Skeletal muscle tissue (tissue), 4 donors: ENCODE measurements around the gene ZNF280D. TPM values are rescaled to one million over a fixed set of nuclear protein-coding genes. Genes with fewer than 3 reads are reported as not detected.

Source experiments
- H3K27ac ChIP-seq: one replicate; pipeline ENCODE4 v1.7.0; 2013; ENCODE audit warnings: mild to moderate bottlenecking, low read depth, low read length, inconsistent platforms
- H3K27me3 ChIP-seq, 3 donors: one replicate each; pipeline ENCODE4 v1.7.0; 2013; ENCODE audit warnings: low read length in 3 of 3; ENCODE audit not compliant: control insufficient read depth in 3 of 3, insufficient read depth in 3 of 3
- H3K36me3 ChIP-seq, 3 donors: one replicate each; pipeline ENCODE4 v1.7.0; 2013; ENCODE audit warnings: low read length in 3 of 3; ENCODE audit not compliant: control insufficient read depth in 3 of 3, insufficient read depth in 3 of 3
- H3K4me1 ChIP-seq, 3 donors: one replicate each; pipeline ENCODE4 v1.7.0; 2013; ENCODE audit warnings: low read length in 3 of 3, mild to moderate bottlenecking in 3 of 3; ENCODE audit not compliant: control insufficient read depth in 3 of 3, insufficient read depth in 3 of 3
- H3K4me3 ChIP-seq, 3 donors: one replicate each; pipeline ENCODE4 v1.7.0; 2013; ENCODE audit warnings: low read length in 3 of 3
- H3K9ac ChIP-seq, 3 donors: one replicate each; pipeline ENCODE4 v1.7.0; 2013; ENCODE audit warnings: low read length in 3 of 3, mild to moderate bottlenecking in 3 of 3, moderate library complexity in 2 of 3, low read depth in 1 of 3
- H3K9me3 ChIP-seq, 3 donors: one replicate each; pipeline ENCODE4 v1.7.0; 2013; ENCODE audit warnings: low read length in 3 of 3; ENCODE audit not compliant: control insufficient read depth in 3 of 3
- total RNA-seq: library from RNA; depleted of rRNA; stranded (reverse); fragments of >200 nt; gene quantifications from one replicate; pipeline ENCODE4 v1.2.3, GENCODE V29; 2014
- donor health status: Osteomylitis.

Gene ZNF280D
- total RNA-seq, 1 donor from 2014 or later: 57.4 TPM

- H3K4me1 ChIP-seq: peaks cover 4 to 16% (median 5%) of the 10 kb centered on the region in 3 donors
- H3K27me3 ChIP-seq: no peaks in the 10 kb centered on the region
- H3K36me3 ChIP-seq: no peaks in the 10 kb centered on the region
- H3K27ac ChIP-seq: peak overlapping the region; percentile 22
- H3K4me3 ChIP-seq: peak overlapping the region in 1 of 3 donors; percentile 35
- H3K9me3 ChIP-seq: no peaks in the 10 kb centered on the region
- no peak overlapping the region for H3K9ac ChIP-seq
Observed at GRCh38 chr15:56772868-56773639, 39.7 kb upstream of the ZNF280D start.

GRCh38 chr15:56770173-56770572 is 36.9 kb upstream of the ZNF280D start:
- Histone ChIP-seq H3K4me1 (peaks cover 4 to 11% (median 5%) of the 10 kb centered on the region in 3 donors), H3K9ac (no peak overlapping the region), H3K36me3 (no peaks in the 10 kb centered on the region)

GRCh38 chr15:56767315-56767714 is 34.0 kb upstream of the ZNF280D start:
- Histone ChIP-seq H3K9ac (no peak overlapping the region), H3K36me3 (no peaks in the 10 kb centered on the region), H3K27ac (no peak overlapping the region), H3K27me3 (no peaks in the 10 kb centered on the region), H3K4me1 (peaks cover 4 to 8% (median 7%) of the 10 kb centered on the region in 3 donors), H3K4me3 (no peak overlapping the region), H3K9me3 (no peaks in the 10 kb centered on the region)

More at GRCh38 chr15:56770173-56770572, 36.9 kb upstream of the ZNF280D start:
- no peaks in the 10 kb centered on the region for H3K27me3 ChIP-seq
- no peak overlapping the region for H3K27ac ChIP-seq
- no peaks in the 10 kb centered on the region for H3K9me3 ChIP-seq
- H3K4me3 ChIP-seq: no peak overlapping the region

- H3K9ac ChIP-seq: no peak overlapping the region
- no peaks in the 10 kb centered on the region for H3K9me3 ChIP-seq
- H3K27me3 ChIP-seq: no peaks in the 10 kb centered on the region
- no peak overlapping the region for H3K27ac ChIP-seq
- H3K4me3 ChIP-seq: no peak overlapping the region
- H3K36me3 ChIP-seq: no peaks in the 10 kb centered on the region
- H3K4me1 ChIP-seq: peaks cover 4 to 8% (median 7%) of the 10 kb centered on the region in 3 donors
Observed at GRCh38 chr15:56765251-56765650, 31.9 kb upstream of the ZNF280D start.

- H3K27me3 ChIP-seq: no peaks in the 10 kb centered on the region
- H3K9ac ChIP-seq: no peak overlapping the region
- peaks cover 8 to 11% (median 9%) of the 10 kb centered on the region in 3 donors for H3K4me1 ChIP-seq
- no peaks in the 10 kb centered on the region for H3K9me3 ChIP-seq
- H3K36me3 ChIP-seq: no peaks in the 10 kb centered on the region
- H3K27ac ChIP-seq: no peak overlapping the region
- H3K4me3 ChIP-seq: peak overlapping the region in 1 of 3 donors; percentile 6
Observed at GRCh38 chr15:56763141-56763895, 30.0 kb upstream of the ZNF280D start.

- H3K4me1 ChIP-seq: peaks cover 8 to 11% (median 9%) of the 10 kb centered on the region in 3 donors
- no peak overlapping the region for H3K27ac ChIP-seq
- no peak overlapping the region for H3K4me3 ChIP-seq
- H3K36me3 ChIP-seq: no peaks in the 10 kb centered on the region
- H3K9ac ChIP-seq: no peak overlapping the region
- no peaks in the 10 kb centered on the region for H3K9me3 ChIP-seq
- no peaks in the 10 kb centered on the region for H3K27me3 ChIP-seq
Observed at GRCh38 chr15:56760186-56760585, 26.9 kb upstream of the ZNF280D start.

- Histone ChIP-seq H3K27ac (no peak overlapping the region), H3K36me3 (no peaks in the 10 kb centered on the region), H3K9ac (no peak overlapping the region)
Observed at GRCh38 chr15:56759450-56759845, 26.1 kb upstream of the ZNF280D start.

GRCh38 chr15:56758770-56759449 is 25.6 kb upstream of the ZNF280D start:
- Histone ChIP-seq H3K27me3 (no peaks in the 10 kb centered on the region), H3K36me3 (no peaks in the 10 kb centered on the region), H3K9me3 (no peaks in the 10 kb centered on the region), H3K4me1 (peaks cover 7 to 9% (median 8%) of the 10 kb centered on the region in 3 donors), H3K27ac (no peak overlapping the region), H3K9ac (no peak overlapping the region), H3K4me3 (no peak overlapping the region)

More at GRCh38 chr15:56759450-56759845, 26.1 kb upstream of the ZNF280D start:
- Histone ChIP-seq H3K4me3 (no peak overlapping the region), H3K4me1 (peaks cover 8 to 11% (median 9%) of the 10 kb centered on the region in 3 donors), H3K9me3 (no peaks in the 10 kb centered on the region), H3K27me3 (no peaks in the 10 kb centered on the region)

- no peak overlapping the region for H3K9ac ChIP-seq
- H3K27ac ChIP-seq: no peak overlapping the region
- H3K4me3 ChIP-seq: no peak overlapping the region
- no peaks in the 10 kb centered on the region for H3K9me3 ChIP-seq
- no peaks in the 10 kb centered on the region for H3K36me3 ChIP-seq
- peaks cover 0 to 7% (median 2%) of the 10 kb centered on the region in 3 donors for H3K4me1 ChIP-seq
- no peaks in the 10 kb centered on the region for H3K27me3 ChIP-seq
Observed at GRCh38 chr15:56757875-56758274, 24.6 kb upstream of the ZNF280D start.
